Epithelial cell of esophagus (primary cell): Measurements from ENCODE around the gene RUNX3.

Source experiments
- DNase-seq: peaks from one replicate; pipeline ENCODE4 v3.0.0; 2010; ENCODE audit warnings: low read depth
- H3K4me3 ChIP-seq: 2 replicates; pipeline ENCODE4 v1.5.1; 2011; ENCODE audit warnings: mild to moderate bottlenecking, low read length, control low read depth
- CTCF ChIP-seq: IDR thresholded peaks from 2 replicates; pipeline ENCODE4 v1.5.1; 2011; ENCODE audit warnings: low read depth, mild to moderate bottlenecking, low read length, control low read depth, inconsistent platforms; ENCODE audit not compliant: insufficient read depth; ENCODE audit errors: missing control alignments

The RUNX3 gene

GRCh38 chr1:24927473-24927872 is 2.6 kb downstream of the RUNX3 start:
- TF ChIP-seq CTCF = no peak
- H3K4me3 ChIP-seq = no peak overlapping the region
- no peak for DNase-seq

DNA sequence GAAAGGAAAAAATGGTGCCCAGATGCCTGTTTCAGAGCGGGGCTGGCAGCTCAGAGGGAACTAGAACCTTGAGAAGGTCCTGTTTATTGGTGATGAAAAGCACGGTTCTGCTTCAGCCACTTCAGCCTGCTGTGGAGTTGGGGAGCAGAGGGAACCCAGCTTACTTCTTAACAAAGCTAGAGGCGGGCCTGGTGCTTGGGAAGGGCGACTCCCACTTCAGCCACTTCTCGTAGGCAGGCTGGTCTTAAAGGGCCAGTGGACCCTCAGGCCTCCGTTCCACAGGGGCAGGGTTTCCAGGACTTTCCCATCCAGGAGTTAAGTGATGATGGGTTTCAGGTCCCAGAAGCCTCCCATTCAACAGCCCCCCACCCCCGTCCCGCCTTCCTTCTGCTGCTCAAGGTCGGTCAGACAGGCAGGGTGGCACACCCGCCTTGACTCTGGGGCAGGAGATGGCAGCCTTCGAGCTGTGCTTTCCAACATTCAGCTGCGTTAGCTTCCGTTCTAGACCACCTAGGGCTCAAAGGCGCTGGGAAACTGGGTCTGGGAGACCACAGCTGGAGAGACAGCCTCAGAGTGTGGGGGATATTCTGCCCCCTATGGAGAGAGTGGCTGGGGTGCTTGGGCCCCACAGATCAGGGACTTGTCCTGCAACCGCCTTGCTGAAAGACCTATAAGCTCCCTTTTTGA is 3.4 kb downstream of the RUNX3 start:
- no peak for TF ChIP-seq CTCF
- DNase-seq = no peak
- H3K4me3 ChIP-seq = no peak overlapping the region

GRCh38 chr1:24925963-24926362 is 4.1 kb downstream of the RUNX3 start:
- no peak for TF ChIP-seq CTCF
- DNase-seq = no peak
- no peak overlapping the region for H3K4me3 ChIP-seq

- TF ChIP-seq CTCF = no peak
- DNase-seq = no peak
- no peak overlapping the region for H3K4me3 ChIP-seq
Measured at GRCh38 chr1:24925082-24925779, 4.8 kb downstream of the RUNX3 start.

GRCh38 chr1:24923485-24924113 is 6.5 kb downstream of the RUNX3 start:
- no peak overlapping the region for H3K4me3 ChIP-seq
- no peak for TF ChIP-seq CTCF
- DNase-seq = no peak

- no peak for TF ChIP-seq CTCF
- no peak overlapping the region for H3K4me3 ChIP-seq
- DNase-seq = no peak
Measured at GRCh38 chr1:24921938-24922662, 8.0 kb downstream of the RUNX3 start.
